IgD-negative memory B cell (primary cell): ENCODE measurements around the gene ZAR1L. TPM values are rescaled to one million over a fixed set of nuclear protein-coding genes. Genes with fewer than 3 reads are reported as not detected.

Experiments used
- H3K27ac Mint-ChIP-seq, 3 donors: one replicate each; pipeline ENCODE4 v1.8.0; 2020 to 2022; ENCODE audit warnings: mild to moderate bottlenecking in 3 of 3, mixed read lengths in 3 of 3, moderate library complexity in 1 of 3
- H3K27me3 Mint-ChIP-seq: one replicate; pipeline ENCODE4 v1.8.0; 2021; ENCODE audit warnings: mixed read lengths
- H3K36me3 Mint-ChIP-seq: one replicate; pipeline ENCODE4 v1.8.0; 2020; ENCODE audit warnings: mild to moderate bottlenecking, mixed read lengths
- H3K4me1 Mint-ChIP-seq, 3 donors: one replicate each; pipeline ENCODE4 v1.8.0; 2020 to 2022; ENCODE audit warnings: mixed read lengths in 3 of 3, mild to moderate bottlenecking in 1 of 3
- H3K4me3 Mint-ChIP-seq, 4 donors: one replicate each; pipeline ENCODE4 v1.8.0; 2020 to 2022; ENCODE audit warnings: mild to moderate bottlenecking in 4 of 4, mixed read lengths in 4 of 4, moderate library complexity in 3 of 4
- H3K9me3 Mint-ChIP-seq, 3 donors: one replicate each; pipeline ENCODE4 v1.8.0; 2020 to 2021; ENCODE audit warnings: mixed read lengths in 3 of 3, mild to moderate bottlenecking in 1 of 3
- polyA plus RNA-seq: library from polyadenylated mRNA; unstranded; fragments of 300-500 nt; fragmentation: Illumina TruSeq; gene quantifications from one replicate; pipeline ENCODE4 v1.2.3, GENCODE V29; 2021

Gene ZAR1L
- polyA plus RNA-seq, 1 donor from 2014 or later = not detected

DNA sequence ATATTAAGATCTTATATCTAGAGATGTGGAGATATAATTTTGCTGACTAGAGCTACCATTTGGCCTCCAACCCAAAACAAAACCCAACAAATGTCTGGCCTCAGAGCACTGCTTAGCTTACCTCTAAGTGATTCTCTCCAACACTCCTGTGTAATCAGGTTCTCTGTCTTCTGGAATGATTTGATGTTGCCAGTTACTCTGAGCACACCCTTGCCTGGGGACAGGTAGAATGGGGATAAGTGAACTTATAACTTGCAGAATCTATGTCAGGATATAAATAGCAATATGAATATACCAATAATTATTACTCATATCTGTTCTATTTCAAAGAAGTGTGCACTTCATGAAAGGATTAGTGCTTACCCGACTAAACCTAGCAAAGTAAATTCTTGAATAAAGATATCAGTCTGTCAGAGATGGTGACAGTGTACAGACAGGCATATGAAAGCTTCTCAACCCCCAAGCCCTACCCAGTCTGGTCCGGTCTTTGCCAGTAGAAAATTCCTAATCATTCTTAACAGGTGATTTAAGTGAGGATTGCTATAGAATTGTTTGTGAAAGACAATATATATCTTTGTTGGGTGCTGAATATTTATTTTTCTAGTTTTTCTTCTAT lies 33.0 kb downstream of the ZAR1L start:
- peak overlapping the region in 1 of 3 donors; percentile 53 for H3K27ac Mint-ChIP-seq
- no peaks in the 10 kb centered on the region for H3K27me3 Mint-ChIP-seq
- H3K36me3 Mint-ChIP-seq = peaks cover 2% of the 10 kb centered on the region
- H3K4me1 Mint-ChIP-seq = no peaks in the 10 kb centered on the region
- H3K4me3 Mint-ChIP-seq = no peak overlapping the region
- H3K9me3 Mint-ChIP-seq = no peaks in the 10 kb centered on the region

DNA sequence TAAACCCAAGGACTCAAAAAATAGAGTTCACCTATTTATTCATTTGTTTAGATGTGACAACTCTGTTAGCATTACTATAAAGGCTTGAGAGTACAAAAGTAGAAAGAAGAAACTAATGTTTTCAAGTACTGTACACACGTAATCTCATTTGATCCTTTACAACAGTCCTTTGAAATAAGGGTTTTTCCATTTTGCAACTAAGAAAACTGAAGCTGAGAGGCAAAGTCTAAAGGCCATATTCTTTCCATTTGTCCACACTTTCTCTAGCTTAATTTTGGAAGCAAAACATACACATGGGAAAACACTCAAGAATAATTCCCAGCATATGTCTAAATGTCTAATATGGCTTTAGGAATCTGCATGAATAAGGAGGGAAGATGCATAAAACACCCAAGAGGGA lies 34.1 kb downstream of the ZAR1L start:
- H3K36me3 Mint-ChIP-seq = peaks cover 3% of the 10 kb centered on the region
- no peaks in the 10 kb centered on the region for H3K9me3 Mint-ChIP-seq
- H3K27ac Mint-ChIP-seq = no peak overlapping the region
- H3K4me3 Mint-ChIP-seq = no peak overlapping the region
- no peaks in the 10 kb centered on the region for H3K4me1 Mint-ChIP-seq
- no peaks in the 10 kb centered on the region for H3K27me3 Mint-ChIP-seq

GRCh38 chr13:32278426-32278825 lies 36.7 kb downstream of the ZAR1L start:
- H3K9me3 Mint-ChIP-seq = no peaks in the 10 kb centered on the region
- no peak overlapping the region for H3K4me3 Mint-ChIP-seq
- H3K36me3 Mint-ChIP-seq = peaks cover 6% of the 10 kb centered on the region
- no peak overlapping the region for H3K27ac Mint-ChIP-seq
- no peaks in the 10 kb centered on the region for H3K4me1 Mint-ChIP-seq
- no peaks in the 10 kb centered on the region for H3K27me3 Mint-ChIP-seq

DNA sequence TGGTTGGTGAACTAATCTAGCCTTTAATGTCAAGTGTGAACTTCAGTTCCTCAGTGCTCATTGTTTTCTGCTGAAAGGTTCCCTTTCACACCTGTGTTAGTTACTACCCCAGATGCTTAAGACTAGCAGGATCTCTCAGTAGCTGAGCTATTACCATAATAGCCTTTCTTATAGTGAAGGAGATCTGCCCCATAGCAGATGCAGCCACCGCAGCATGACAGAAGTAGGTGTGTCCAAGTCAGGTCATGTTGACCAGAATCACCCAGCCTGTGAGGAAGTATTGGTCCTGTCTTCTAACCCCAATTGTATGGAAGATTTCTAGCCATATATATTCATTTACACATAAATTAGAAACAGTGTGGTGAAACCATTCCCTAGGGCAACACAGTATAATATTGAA lies 37.3 kb downstream of the ZAR1L start:
- Mint-ChIP-seq H3K27ac (no peak overlapping the region), H3K27me3 (no peaks in the 10 kb centered on the region), H3K4me1 (no peaks in the 10 kb centered on the region), H3K9me3 (no peaks in the 10 kb centered on the region), H3K4me3 (no peak overlapping the region), H3K36me3 (peaks cover 6% of the 10 kb centered on the region)

DNA sequence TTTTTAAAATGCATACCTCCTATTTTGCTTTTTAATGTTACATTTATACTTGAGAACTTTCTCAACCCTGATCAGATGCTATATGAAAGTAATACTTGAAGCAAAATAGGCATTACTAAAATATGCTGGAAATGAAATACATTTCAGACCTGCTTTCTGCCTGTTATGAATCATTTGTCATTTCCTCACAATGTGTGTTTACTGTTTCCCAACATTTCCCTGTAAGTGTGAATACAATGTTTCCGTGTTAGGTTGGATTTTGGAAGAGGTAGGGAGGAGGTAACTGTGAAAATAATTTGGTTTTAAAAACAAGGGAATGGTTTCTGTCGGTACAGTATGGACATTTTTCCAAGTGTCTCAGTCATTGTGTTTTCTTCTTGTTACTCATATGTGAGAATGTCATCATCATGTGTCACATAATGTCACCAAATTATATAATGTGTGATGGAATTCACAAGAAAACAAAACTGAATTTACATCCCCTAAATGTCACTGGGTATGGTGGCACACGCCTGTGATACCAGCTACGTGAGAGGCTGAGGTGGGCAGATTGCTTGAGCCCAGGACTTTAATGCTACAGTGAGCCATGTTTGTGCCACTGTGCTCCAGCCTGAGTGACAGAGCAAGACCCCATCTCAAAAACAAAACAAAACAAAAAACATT lies 43.0 kb downstream of the ZAR1L start:
- Mint-ChIP-seq H3K36me3 (peaks cover 3% of the 10 kb centered on the region), H3K9me3 (no peaks in the 10 kb centered on the region), H3K4me1 (no peaks in the 10 kb centered on the region), H3K4me3 (no peak overlapping the region), H3K27ac (peak overlapping the region in 1 of 3 donors; percentile 40), H3K27me3 (no peaks in the 10 kb centered on the region)

- Mint-ChIP-seq H3K4me3 (no peak overlapping the region), H3K27ac (no peak overlapping the region), H3K9me3 (no peaks in the 10 kb centered on the region), H3K36me3 (no peaks in the 10 kb centered on the region), H3K27me3 (no peaks in the 10 kb centered on the region), H3K4me1 (no peaks in the 10 kb centered on the region)
Observed at GRCh38 chr13:32267836-32268439, 47.2 kb downstream of the ZAR1L start.

DNA sequence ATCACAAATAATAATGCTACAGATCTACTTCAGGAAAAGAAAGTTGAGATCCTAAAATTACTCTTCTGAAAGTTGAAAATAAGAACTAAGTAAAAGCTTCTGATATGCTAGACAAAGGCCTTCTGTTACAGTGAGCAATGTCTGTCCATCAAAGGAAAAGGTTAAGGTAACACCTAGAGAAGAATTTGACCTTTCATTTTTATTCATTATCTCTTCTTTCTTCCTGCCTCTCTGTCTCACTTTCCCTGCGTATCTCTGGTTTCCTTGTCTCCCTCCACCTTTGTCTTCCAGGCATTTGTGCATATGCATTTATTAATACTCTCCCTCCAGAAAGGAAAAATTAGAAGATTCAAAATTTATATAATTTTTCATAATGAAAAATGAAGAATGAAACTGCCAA lies 49.0 kb downstream of the ZAR1L start:
- H3K36me3 Mint-ChIP-seq = peaks cover 2% of the 10 kb centered on the region
- no peaks in the 10 kb centered on the region for H3K9me3 Mint-ChIP-seq
- H3K27ac Mint-ChIP-seq = no peak overlapping the region

DNA sequence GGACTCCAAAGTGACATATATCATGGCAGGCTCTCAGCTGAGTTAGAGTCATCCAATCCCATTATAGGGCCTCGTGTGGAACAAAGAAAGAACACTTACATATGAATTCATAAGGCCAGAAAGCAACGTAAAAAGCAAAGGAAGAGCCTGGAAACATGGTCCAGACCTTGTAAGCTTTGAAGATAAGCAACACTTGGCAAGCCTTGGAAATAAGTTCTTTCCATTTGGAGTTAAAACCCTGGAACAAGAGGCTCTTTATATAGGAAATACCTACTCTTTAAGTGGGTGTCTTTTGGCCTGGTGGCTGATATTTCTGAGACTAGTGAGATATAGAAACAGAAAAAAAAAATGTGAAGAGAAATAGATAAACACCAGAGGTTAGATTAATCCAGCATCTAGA lies 49.4 kb downstream of the ZAR1L start:
- Mint-ChIP-seq H3K36me3 (peaks cover 2% of the 10 kb centered on the region), H3K4me1 (no peaks in the 10 kb centered on the region), H3K27me3 (no peaks in the 10 kb centered on the region), H3K4me3 (no peak overlapping the region), H3K9me3 (no peaks in the 10 kb centered on the region), H3K27ac (no peak overlapping the region)

More for the DNA sequence above, 49.0 kb downstream of the ZAR1L start:
- no peaks in the 10 kb centered on the region for H3K27me3 Mint-ChIP-seq
- no peak overlapping the region for H3K4me3 Mint-ChIP-seq
- no peaks in the 10 kb centered on the region for H3K4me1 Mint-ChIP-seq

DNA sequence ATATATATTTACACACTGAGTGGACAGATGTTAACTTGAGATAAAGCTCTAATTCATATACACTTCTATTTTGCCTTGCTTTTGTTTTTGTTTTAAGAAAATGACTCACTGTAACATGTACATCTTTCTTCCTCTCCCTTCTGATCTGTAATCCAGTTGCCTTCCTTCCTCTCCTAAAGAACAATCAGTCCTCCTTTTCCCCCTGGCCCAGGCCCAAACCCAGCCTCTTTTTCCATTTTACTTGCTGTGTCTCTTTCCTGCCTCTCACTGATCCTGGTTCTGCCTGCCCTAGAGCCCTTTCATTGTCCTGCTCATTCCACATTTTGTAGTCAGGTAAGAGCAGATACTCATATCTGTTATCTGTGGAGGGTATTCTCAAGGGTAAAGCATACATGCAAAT lies 50.8 kb downstream of the ZAR1L start:
- Mint-ChIP-seq H3K36me3 (peaks cover 2% of the 10 kb centered on the region), H3K27ac (no peak overlapping the region), H3K27me3 (no peaks in the 10 kb centered on the region), H3K4me3 (no peak overlapping the region), H3K4me1 (no peaks in the 10 kb centered on the region), H3K9me3 (no peaks in the 10 kb centered on the region)

GRCh38 chr13:32262619-32263018 lies 52.5 kb downstream of the ZAR1L start:
- Mint-ChIP-seq H3K9me3 (no peaks in the 10 kb centered on the region), H3K4me3 (no peak overlapping the region)

DNA sequence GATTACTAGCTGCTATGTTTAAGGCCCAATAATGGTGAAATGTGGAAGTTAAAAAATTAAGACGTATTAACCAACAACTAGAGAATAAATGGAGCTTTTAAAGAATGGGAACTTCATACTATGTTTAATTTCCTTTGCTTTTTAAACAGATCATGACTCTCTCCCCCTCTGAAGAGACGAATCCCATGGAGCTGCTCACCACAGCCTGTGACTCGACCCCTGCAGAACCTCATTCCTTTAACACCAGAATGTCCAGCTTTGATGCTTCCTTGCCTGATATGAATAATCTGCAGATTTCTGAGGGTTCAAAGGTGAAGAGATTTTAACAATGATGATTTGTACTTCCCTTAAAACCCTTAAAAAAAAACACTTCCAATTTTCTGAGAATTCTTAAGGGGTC lies 53.0 kb downstream of the ZAR1L start:
- peaks cover 2% of the 10 kb centered on the region for H3K36me3 Mint-ChIP-seq
- H3K4me3 Mint-ChIP-seq = no peak overlapping the region
- no peaks in the 10 kb centered on the region for H3K9me3 Mint-ChIP-seq
- H3K27me3 Mint-ChIP-seq = no peaks in the 10 kb centered on the region
- H3K4me1 Mint-ChIP-seq = no peaks in the 10 kb centered on the region
- no peak overlapping the region for H3K27ac Mint-ChIP-seq

More at GRCh38 chr13:32262619-32263018, 52.5 kb downstream of the ZAR1L start:
- Mint-ChIP-seq H3K27me3 (no peaks in the 10 kb centered on the region), H3K36me3 (peaks cover 2% of the 10 kb centered on the region), H3K27ac (no peak overlapping the region), H3K4me1 (no peaks in the 10 kb centered on the region)

GRCh38 chr13:32261567-32261966 lies 53.6 kb downstream of the ZAR1L start:
- H3K27me3 Mint-ChIP-seq = no peaks in the 10 kb centered on the region
- peaks cover 2% of the 10 kb centered on the region for H3K36me3 Mint-ChIP-seq
- no peak overlapping the region for H3K4me3 Mint-ChIP-seq

GRCh38 chr13:32259116-32259515 lies 56.0 kb downstream of the ZAR1L start:
- peak overlapping the region in 1 of 3 donors; percentile 79 for H3K27ac Mint-ChIP-seq
- no peak overlapping the region for H3K4me3 Mint-ChIP-seq
- peaks cover 2% of the 10 kb centered on the region for H3K27me3 Mint-ChIP-seq
- H3K36me3 Mint-ChIP-seq = peaks cover 2% of the 10 kb centered on the region
- H3K4me1 Mint-ChIP-seq = no peaks in the 10 kb centered on the region
- H3K9me3 Mint-ChIP-seq = no peaks in the 10 kb centered on the region

More at GRCh38 chr13:32261567-32261966, 53.6 kb downstream of the ZAR1L start:
- Mint-ChIP-seq H3K9me3 (no peaks in the 10 kb centered on the region), H3K4me1 (no peaks in the 10 kb centered on the region), H3K27ac (no peak overlapping the region)

GRCh38 chr13:32257649-32258048 lies 57.5 kb downstream of the ZAR1L start:
- H3K4me1 Mint-ChIP-seq = no peaks in the 10 kb centered on the region
- no peak overlapping the region for H3K27ac Mint-ChIP-seq
- H3K27me3 Mint-ChIP-seq = peaks cover 2% of the 10 kb centered on the region
- H3K36me3 Mint-ChIP-seq = peaks cover 2% of the 10 kb centered on the region
- no peak overlapping the region for H3K4me3 Mint-ChIP-seq
- H3K9me3 Mint-ChIP-seq = no peaks in the 10 kb centered on the region

- Mint-ChIP-seq H3K4me1 (no peaks in the 10 kb centered on the region), H3K27ac (no peak overlapping the region), H3K36me3 (no peaks in the 10 kb centered on the region)
Observed at GRCh38 chr13:32256243-32256642, 58.9 kb downstream of the ZAR1L start.

GRCh38 chr13:32255724-32256109 lies 59.4 kb downstream of the ZAR1L start:
- Mint-ChIP-seq H3K4me3 (no peak overlapping the region), H3K36me3 (no peaks in the 10 kb centered on the region), H3K4me1 (no peaks in the 10 kb centered on the region), H3K27ac (no peak overlapping the region), H3K27me3 (peaks cover 2% of the 10 kb centered on the region), H3K9me3 (no peaks in the 10 kb centered on the region)

More at GRCh38 chr13:32256243-32256642, 58.9 kb downstream of the ZAR1L start:
- peaks cover 2% of the 10 kb centered on the region for H3K27me3 Mint-ChIP-seq
- H3K9me3 Mint-ChIP-seq = no peaks in the 10 kb centered on the region
- no peak overlapping the region for H3K4me3 Mint-ChIP-seq
